ENCODE measurements around the gene SMIM41.
A peak's percentile ranks its signal among the peaks of the same experiment; 100 is the strongest.
"Not testable (repeated sequence)": the region's sequence is repeated elsewhere in the genome, so short reads cannot be mapped to it uniquely, and the experiment has no call there.

The SMIM41 gene

GRCh38 chr12:52085682-52086180, 6.2 kb downstream of the SMIM41 start:
- no peak for DNase-seq (ENCODE audit: low read depth)

GRCh38 chr12:52086366-52086765, 6.9 kb downstream of the SMIM41 start:
- DNase-seq (ENCODE audit: low read depth), result no peak

- no peak for DNase-seq (ENCODE audit: low read depth)
Observed at GRCh38 chr12:52086944-52087835, 7.7 kb downstream of the SMIM41 start.

GRCh38 chr12:52087961-52088820, 8.7 kb downstream of the SMIM41 start:
- DNase-seq (ENCODE audit: low read depth), result no peak

- DNase-seq (ENCODE audit: low read depth), result no peak
Observed at GRCh38 chr12:52089491-52089890, 10.0 kb downstream of the SMIM41 start.

DNA sequence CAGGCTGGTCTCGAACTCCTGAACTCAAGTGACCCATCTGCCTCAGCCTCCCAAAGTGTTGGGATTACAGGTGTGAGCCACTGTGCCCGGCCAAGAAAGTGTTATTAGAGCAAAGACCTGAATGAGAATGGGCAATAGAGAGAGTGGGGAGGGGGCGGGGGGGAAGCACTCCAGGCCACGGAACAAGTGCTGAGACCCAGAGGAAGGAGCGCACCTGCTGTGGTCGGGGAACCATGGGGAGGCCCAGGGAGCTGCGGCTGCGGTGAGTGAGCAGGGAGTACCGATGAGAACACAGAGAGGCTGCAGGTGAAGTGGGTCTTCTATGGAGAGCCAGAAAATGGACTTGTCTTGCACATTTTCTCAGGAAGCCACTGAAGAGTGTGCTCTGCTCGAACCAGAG, 10.8 kb downstream of the SMIM41 start:
- DNase-seq (ENCODE audit: low read depth), result no peak

DNA sequence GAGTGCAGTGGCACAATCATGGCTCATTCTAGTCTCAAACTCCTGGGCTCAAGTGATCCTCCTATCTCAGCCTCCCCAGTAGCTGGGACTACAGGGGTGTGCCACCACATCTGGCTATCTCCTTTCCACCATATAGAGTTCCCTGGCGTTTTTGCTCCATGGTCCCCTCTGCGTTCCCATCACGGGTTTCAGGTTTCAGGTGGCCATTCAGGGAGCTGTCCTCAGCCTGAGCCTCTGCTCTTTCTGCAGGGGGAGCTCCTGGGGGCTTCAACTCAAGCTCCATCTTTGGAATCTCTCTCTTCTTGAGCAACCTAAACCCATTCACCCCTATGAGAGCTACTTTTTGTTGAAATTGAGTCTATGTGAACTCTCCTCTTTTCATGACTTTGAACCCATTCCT, 11.6 kb downstream of the SMIM41 start:
- DNase-seq (ENCODE audit: low read depth), result no peak

- DNase-seq (ENCODE audit: low read depth), result no peak
Observed at GRCh38 chr12:52091869-52092268, 12.4 kb downstream of the SMIM41 start.

DNA sequence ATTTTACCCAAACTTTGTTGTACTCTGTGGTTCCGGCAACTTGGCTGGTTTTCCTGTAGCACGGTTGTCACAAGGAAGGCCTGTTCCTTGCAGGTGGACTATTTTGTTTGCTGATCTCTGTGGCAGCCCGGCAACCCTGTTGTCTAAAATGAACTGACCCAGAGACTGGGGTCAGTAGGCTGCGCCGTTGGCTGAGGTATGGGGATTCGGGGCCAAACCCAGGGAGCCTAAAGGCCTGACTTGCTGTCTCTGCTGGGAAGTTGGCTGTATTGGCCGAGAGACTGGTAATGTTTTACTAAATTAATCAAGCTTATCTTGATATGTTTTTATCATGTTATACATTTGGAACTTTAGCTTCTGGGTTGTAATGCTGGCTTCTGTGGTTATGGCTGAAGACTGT, 13.8 kb downstream of the SMIM41 start:
- no peak for DNase-seq (ENCODE audit: low read depth)

- DNase-seq (ENCODE audit: low read depth), result no peak
Observed at GRCh38 chr12:52096332-52097044, 17.0 kb downstream of the SMIM41 start.

DNA sequence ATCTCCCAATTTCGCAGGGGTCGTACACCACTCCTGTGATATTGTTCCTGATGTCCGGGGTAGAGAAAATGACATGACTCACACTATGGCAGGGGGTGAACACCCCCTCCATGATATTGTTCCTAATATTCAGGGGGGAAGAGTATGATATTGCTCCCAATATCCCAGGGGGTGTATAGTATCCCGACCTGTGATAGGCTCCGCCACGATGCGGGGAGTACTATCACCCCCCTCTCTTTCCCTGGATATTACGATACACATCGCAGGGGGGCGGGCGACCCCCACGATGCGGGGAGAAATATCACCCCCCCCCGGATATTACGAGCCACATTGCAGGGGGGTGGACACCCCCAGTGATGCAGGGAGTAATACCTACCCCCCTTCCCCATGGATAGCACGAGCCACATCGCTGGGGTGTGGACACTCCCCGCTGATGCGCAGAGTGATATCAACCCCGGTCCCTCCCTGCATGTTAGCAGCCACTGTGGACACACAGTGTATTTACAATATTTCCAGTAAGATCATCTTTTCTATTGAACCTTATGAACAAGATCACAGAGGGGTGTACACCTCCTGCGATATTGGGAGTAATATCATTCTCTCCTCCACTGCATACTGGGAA, 17.7 kb downstream of the SMIM41 start:
- no peak for DNase-seq (ENCODE audit: low read depth)

GRCh38 chr12:52104431-52105089, 25.1 kb downstream of the SMIM41 start:
- DNase-seq (ENCODE audit: low read depth), result not testable (repeated sequence)

DNA sequence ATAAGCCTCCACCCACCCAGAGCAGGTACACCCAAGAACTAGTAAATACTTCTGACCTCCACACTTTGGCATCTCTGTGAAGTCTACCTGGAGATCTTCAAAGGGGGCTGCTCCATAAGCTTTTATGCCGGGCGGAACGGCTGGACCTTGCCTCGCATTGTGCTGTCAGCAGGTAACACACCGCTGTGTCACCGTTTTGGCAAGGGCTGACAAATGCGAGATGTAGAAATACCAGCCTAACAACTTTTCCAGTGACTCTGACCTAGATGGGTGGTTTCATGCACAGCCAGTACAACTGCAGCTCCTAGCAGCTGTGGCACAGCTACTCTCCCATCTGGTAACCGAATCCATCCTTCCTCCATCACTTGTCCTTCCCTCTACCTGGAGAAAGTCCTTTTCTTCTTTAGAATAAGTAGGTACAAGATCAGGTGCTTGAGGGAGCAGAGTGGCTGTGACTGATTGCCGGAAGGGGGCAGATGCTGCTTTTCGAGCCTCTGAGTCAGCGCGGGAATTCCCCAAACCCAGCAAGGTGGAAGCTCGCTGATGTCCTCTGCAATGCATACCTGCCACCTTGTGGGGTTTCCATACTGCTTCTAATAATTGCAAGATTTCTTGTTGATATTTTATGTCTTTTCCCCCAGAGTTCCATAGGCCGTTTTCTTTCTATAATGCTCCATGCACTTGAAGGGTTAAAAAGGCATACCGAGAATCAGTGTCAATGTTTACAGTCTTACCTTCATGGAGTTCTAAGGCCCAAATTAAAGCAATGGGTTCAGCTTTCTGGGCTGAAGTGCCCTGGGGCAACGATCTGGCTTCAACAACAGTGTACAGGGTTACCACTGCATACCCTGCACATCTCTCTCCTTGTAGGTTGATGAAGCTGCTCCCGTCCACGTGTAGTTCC, 37.0 kb downstream of the SMIM41 start:
- peak; percentile 57 for DNase-seq (ENCODE audit: low read depth)

- not testable (repeated sequence) for DNase-seq (ENCODE audit: low read depth)
Observed at GRCh38 chr12:52117806-52118475, 38.4 kb downstream of the SMIM41 start.

- peak; percentile 13 for DNase-seq (ENCODE audit: low read depth)
Observed at GRCh38 chr12:52119398-52120254, 40.1 kb downstream of the SMIM41 start.

DNA sequence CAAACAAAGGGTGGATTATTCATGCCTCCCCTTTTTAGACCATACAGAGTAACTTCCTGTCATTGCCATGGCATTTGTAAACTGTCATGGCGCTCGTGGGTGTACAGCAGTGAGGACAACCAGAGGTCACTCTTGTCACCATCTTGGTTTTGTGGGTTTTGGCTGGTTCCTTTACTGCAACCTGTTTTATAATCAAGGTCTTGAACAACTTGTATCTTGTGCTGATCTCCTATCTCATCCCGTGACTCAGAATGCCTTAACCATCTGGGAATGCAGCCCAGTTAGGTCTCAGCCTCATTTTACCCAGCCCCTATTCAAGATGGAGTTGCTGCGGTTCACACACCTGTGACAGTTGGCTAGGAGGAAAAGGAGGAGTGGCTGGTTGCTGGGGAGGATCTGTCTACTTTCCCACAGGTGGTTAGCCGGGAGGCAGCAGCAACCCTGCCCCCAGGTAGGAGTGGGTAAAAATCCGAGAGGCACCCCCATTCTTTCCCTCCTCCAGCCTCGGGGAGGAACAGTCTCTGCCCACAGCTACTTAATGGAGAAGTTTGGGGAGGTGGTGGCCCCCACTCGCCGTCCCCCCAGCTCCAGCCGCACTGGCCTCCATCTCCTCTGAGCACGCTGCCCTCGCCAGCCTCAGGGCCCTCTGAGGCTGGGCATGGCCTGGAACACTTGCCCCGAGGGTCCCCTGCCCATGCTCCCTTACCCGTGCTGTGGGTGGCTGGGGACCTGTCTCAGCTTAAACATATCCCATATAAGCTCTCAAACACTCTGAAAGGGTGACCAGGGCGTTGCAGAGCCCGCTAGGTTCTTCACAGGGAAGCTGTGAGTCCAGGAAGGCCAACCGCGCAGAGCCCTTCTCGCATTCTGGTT, 41.7 kb downstream of the SMIM41 start:
- DNase-seq (ENCODE audit: low read depth), result no peak

DNA sequence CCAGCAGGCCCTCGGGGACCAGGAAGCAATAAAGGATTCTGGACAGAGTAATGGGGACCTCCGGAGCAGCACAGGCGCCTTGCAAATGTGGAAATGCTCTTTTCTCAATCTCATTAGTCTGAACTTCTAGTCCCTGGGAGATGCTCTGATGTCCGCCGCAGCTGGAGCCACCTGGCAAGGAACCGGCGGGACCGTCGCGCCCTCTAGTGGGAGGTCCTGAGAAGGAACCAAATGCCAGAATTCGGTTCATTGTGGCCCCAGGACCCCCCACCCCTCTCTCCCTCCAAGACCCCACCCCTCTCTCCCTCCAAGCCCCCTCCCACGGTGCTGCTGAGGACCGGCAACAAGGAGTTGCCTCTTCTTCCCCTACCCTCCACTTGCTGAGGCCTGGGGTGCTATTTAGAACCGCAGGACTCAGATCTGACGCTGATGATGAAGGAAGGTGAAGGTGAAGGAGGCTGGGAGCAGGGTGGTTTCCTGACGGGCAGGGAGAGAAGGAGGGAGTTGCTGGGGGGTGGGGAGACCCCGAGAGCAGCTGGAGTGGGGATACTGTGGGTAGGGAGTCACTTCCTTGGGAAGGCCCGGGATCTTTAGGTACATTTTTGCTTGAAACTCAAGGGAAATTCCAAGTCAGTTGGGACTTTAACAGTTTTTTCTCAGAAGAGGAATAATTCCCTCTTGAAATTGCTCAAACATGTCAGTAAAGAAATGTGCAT, 42.5 kb downstream of the SMIM41 start:
- DNase-seq (ENCODE audit: low read depth), result peak; percentile 43

All from activated T-helper 9 cell treated with anti-CD3 and anti-CD28 coated beads, Interleukin-2, amount 50 U/mL, for 16 hours (primary cell).